PC-3 (cell line): Measurements from ENCODE around the gene LMBR1.

Experiments
- CTCF ChIP-seq: fragments of 300-600 bp; sonication (generic); conservative IDR thresholded peaks from 2 replicates; pipeline ENCODE4 v1.5.1; 2017; ENCODE audit warnings: antibody characterized with exemption, low read depth, mild to moderate bottlenecking, low read length
- EZH2 ChIP-seq: fragments of 300-600 bp; sonication (generic); IDR thresholded peaks from one replicate; pipeline ENCODE4 v1.6.1; 2017; ENCODE audit warnings: antibody characterized with exemption, mild to moderate bottlenecking, low read length; ENCODE audit not compliant: unreplicated experiment
- EZH2phosphoT487 ChIP-seq: fragments of 300-600 bp; sonication (generic); IDR thresholded peaks from 2 replicates; pipeline ENCODE4 v1.6.1; 2018; ENCODE audit warnings: mild to moderate bottlenecking, antibody characterized with exemption, low read length, borderline replicate concordance

GRCh38 chr7:156654511-156655234 lies 238.3 kb downstream of the LMBR1 start:
- TF ChIP-seq CTCF (no peak), EZH2 (no peak), EZH2phosphoT487 (no peak)
